NCI-H446 treated with DMSO at 0.1 percent for 48 hours (cell line): ENCODE measurements around the gene GRK1.

Source experiments
- DNase-seq: peaks from one replicate; lab custom pipeline; 2025; lab: John Stamatoyannopoulos, UW

The GRK1 gene

GRCh38 chr13:113650275-113650674, 16.7 kb upstream of the GRK1 start:
- no peak for DNase-seq

- no peak for DNase-seq
These were observed 16.3 kb upstream of the GRK1 start for GRCh38 chr13:113650731-113651148.

DNA sequence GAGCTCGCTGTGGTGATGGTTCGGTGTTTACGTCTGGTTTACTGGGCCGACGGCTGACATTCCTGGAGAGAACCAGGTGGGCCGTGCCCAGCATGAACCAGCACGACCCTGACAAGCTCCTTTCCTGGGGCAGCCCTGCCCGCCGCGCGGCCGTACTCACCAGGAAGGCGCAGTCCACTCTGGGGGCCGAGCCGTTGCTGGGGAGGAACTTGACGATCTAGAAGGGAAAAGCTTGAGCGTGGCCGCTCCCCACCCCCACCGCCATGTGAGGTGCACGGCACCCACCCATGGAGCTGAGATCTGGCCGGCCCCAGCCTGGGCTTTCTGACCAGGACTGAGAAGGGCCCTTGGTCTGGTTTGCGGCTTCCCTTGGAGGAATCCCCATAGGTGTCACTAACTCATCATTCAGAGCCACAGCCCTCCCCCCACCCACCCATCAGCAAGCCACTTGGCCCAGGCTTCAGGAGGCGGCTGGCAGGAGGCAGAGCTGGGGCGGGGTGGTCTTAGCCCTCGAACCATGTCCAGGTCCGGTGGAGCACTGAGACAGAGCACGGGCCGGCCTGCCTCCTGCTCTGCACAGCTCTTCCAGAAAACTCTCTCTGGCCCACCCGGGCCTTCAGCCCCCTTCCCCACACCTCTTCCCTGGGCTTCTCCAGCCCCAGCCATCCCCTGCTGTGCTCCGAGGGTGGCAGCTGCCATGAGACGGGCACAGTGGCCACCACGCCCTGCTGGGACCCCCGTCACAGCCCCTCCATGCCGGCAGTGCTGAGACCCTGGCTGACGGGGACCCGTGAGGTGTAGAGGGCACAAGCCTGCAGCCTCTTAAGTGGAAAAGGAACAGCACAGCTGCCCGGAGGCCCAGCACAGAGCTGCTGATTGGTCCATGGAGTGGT, 15.3 kb upstream of the GRK1 start:
- DNase-seq: no peak

GRCh38 chr13:113652404-113653263, 14.4 kb upstream of the GRK1 start:
- no peak for DNase-seq

- DNase-seq: no peak
These were observed 13.5 kb upstream of the GRK1 start for GRCh38 chr13:113653264-113654174.

- DNase-seq: no peak
These were observed 12.9 kb upstream of the GRK1 start for GRCh38 chr13:113654175-113654560.

- DNase-seq: no peak
These were observed 12.3 kb upstream of the GRK1 start for GRCh38 chr13:113654591-113655345.

DNA sequence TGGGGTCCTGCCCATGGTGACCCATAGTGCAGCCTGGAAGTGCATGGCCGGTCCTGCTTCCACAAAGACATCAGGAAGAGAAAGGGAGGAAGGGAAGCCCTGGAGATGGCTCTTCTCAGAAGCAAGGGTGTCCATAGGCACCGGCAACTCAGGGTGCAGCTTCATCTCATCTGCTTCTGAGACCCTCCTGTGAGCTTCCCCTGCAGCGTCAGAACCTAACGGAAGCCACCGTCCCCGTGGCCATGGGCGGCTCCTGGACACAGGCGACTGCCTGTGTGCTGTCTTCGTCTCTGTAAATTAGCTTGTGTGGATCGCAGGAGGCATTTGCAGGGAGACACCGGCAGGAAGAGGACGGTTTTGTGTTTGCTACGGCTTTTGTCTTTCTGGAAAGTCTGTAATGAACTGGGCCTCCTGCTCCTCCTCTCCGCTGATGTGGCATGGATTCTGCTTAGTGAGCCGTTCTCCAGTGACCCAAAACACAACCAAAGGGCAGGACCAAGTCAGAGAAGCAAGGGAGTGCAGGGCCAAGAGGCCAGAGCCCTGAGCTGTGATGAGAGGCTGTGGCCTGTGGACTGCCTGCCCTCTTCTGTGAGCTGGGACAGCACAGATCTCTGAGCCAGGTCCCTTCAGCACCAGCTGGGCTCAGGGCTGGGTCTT, 11.5 kb upstream of the GRK1 start:
- DNase-seq: no peak

GRCh38 chr13:113656003-113656588, 10.9 kb upstream of the GRK1 start:
- DNase-seq: no peak

DNA sequence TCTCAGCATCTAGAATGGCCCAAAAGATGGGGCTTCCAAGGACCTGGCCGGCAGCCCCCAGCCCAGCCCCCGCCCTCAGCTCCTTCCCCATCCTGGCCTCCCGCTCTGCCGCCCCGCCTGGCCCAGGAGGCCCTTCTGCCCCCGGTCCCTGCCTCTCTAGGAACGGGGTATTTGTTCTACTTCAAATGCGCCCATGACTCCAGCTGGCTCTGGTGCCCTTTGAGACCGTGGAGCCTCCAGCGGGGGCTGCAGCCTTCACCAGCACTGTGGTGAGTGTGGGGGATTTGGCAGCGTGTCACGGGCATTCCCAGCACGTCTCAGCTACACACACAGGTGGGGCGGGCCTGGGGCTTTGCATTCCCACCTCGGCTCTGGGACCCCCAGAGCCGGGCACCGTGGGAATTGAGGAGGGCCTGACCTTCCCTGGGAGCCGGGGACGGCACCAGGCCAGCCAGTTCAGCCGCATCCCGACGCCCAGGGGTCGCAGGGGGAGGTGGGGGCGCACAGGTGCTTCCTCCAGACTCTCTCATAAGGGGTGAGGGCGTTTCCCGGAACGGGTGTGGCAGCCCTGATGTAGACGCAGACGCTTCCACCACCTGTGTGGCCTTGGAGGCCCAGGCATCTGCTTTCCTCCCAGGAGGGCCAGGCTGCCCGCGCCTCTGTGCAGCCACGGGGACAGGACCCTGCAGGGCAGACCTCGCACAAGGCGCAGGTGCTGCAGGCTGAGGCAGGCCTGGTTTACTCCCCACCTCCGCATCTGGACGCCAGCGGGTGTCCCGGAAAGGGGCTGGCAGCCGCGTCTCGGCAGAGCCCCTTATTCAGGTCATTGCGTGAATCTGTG, 10.0 kb upstream of the GRK1 start:
- no peak for DNase-seq

DNA sequence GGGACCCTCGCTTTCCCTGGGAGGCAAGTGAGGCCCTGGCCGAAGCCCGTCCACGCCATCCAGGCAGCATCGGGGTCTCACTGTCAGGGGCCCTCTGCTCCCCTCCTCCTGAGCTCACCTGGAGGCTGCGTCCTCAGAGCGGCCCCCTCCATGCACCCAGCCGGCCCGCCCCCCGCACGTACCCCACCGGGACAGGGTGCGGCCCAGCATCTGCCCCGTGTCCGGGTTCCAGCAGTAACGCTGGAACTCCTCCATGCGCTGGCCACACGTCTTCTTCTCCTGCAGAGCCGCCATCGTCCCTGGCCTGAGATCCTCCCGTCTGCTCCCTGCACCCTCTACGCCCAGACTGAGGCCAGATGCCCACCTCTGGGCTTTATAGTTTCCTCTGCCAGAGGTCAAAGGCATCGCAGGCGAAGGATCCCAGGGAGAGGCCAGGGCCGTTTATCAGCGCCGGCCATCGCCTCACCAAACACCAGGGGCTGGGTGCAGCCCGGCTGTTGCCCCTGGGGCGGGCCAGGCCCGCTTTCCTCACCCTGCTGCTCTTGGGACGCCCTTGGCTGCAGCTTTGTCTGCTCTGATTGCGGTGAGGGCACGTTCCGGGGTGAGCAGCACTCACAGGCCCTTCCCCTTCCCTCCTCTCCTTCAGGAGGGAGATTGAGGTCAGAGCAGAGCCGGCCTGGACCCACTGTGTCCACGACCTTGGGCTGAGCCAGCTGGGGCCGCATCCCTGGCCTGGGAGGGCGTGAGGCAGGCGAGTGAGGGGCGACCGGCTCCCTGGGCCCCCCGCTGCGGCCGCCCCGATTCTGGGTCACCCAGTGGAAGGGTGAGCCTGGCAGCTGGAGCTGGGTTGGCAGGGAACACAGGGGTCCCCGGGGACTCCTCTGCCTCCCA, 8.9 kb upstream of the GRK1 start, which contains the start of gene ATP4B:
Gene ATP4B (minus strand): TSS at position 348 of the 891 bp plus-strand sequence. CDS start 54 bp downstream, at position 294.
- DNase-seq: no peak

DNA sequence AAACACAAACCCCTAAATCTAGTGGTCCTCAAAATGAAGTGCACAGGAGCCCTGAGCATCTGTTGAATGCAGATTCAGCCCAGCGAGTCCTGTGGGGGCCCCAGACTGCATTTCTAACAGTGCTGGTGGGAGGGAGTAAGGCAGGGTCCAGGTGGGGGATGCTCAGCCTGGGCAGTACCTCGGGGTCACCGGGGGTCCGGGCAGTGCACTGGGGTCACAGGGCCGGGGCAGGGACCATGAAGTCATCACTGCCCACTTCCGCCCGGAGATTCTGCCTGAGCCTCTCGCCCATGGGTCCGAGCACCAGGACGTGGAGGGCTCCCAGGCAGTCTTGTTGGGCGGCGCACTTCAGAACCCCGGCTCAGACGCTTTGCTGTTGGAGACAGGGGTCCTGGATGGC, 8.2 kb upstream of the GRK1 start:
- no peak for DNase-seq

- no peak for DNase-seq
These were observed 7.7 kb upstream of the GRK1 start for GRCh38 chr13:113659337-113659736.

DNA sequence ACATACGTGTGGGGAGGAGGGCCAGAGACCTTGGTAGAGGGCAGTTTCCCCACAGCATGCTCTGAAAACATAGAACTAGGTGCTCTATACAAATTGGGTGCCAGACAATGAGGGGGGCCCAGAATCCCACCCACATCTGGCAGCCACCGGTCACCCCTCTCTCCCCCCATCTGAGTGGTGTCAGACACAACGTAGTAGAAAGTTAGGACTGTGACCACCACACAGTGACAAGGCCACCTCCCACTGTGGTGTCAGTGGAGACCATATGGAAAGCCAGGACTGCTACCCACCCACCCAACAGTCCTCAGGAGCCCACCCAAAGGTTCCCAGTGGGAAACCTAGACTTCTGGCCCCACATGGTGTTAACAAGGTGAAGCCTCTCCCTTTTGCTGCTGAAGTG, 7.0 kb upstream of the GRK1 start:
- no peak for DNase-seq

DNA sequence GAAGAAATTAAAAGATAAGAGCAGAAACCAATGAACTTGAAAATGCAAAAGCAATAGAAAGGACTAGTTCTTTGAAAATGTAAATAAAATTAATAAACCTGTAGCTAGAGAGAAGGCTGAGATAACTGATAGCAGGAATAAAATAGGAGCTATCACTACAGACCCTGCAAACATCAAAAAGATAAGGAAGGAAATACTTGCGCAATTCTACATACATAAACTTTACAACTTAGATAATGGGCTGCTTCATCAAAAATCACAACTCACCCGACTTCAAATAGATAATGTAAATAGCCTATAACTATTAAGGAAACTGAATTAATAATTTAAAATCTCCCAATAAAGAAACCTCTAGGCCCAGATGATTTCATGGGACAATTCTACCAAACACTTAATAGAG, 5.5 kb upstream of the GRK1 start:
- DNase-seq: no peak

- no peak for DNase-seq
These were observed 3.1 kb upstream of the GRK1 start for GRCh38 chr13:113663934-113664333.

DNA sequence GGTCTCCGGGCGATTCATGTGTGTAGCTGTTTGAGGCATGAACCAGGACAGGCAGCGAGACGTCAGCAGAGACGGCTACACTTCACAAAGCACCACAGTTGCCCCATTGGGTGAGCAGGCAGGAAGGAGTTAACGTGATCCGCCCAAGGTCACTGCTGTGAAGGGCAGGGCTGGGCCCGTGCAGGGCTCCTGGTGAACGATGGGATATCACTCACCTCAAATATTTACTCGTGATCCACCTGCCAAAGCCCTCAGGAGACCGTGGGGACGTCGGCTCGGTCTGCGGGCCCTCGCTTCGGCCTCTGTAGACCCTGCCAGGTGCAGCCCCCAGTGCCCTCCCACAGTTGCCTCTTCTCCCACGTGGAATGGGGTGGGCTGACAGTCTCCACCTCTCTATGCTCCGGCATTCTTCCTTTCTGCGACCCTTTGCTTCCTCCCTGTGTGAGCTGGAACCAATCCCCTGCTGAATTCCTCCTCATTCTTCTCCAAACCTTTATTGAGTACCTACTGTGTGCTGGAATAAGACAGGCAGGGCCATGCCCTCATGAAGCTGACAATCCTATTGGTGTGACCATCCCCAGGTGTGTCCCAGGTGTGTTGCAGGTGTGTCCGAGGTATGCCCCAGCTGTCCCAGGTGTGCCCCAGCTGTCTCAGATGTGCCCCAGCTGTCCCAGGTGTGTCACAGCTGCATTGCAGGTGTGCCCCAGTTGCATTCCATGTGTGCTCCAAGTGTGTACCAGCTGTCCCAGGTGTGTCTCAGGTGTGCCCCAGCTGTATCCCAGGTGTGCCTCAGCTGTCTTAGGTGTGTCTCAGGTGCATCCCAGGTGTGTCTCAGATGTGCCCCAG, 2.0 kb upstream of the GRK1 start:
- no peak for DNase-seq
